Activated CD4-positive, alpha-beta memory T cell treated with anti-CD3 and anti-CD28 coated beads for 36 hours (primary cell): ENCODE data around the gene ABI2. TPM values are rescaled to one million over a fixed set of nuclear protein-coding genes. Genes with fewer than 3 reads are reported as not detected.
A peak's percentile ranks its signal among the peaks of the same experiment; 100 is the strongest.
"Not testable (repeated sequence)": the region's sequence is repeated elsewhere in the genome, so short reads cannot be mapped to it uniquely, and the experiment has no call there.

ENCODE experiments used
- CTCF ChIA-PET: fragments of 350-600 bp; sonication (Branson Sonifier 250); formaldehyde crosslinking; loops from one replicate; lab custom pipeline; 2021; ENCODE audit warnings: antibody characterized with exemption, inconsistent platforms; lab: Charles Lee
- POLR2A ChIA-PET: fragments of 350-600 bp; sonication (Branson Sonifier 250); formaldehyde crosslinking; loops from one replicate; lab custom pipeline; 2021; ENCODE audit warnings: antibody characterized with exemption; lab: Charles Lee
- DNase-seq: peaks from one replicate; pipeline ENCODE4 v3.0.0-alpha.2; 2020
- H3K27ac Mint-ChIP-seq: one replicate; pipeline ENCODE4 v1.8.0; 2021; ENCODE audit warnings: mixed read lengths
- H3K27me3 Mint-ChIP-seq: one replicate; pipeline ENCODE4 v1.8.0; 2021; ENCODE audit warnings: mixed read lengths
- H3K36me3 Mint-ChIP-seq: one replicate; pipeline ENCODE4 v1.8.0; 2021; ENCODE audit warnings: mixed read lengths
- H3K4me1 Mint-ChIP-seq: one replicate; pipeline ENCODE4 v1.8.0; 2021; ENCODE audit warnings: low read depth, mixed read lengths
- H3K4me3 Mint-ChIP-seq: one replicate; pipeline ENCODE4 v1.8.0; 2021; ENCODE audit warnings: mild to moderate bottlenecking, mixed read lengths
- H3K9me3 Mint-ChIP-seq: one replicate; pipeline ENCODE4 v1.8.0; 2021; ENCODE audit warnings: mixed read lengths
- intact Hi-C: fragments of 100-400 bp; cut with micrococcal nuclease; formaldehyde crosslinking; loops from one replicate; pipeline ENCODE4 v1.15.1; 2023
- total RNA-seq, 2 experiments: library from RNA; stranded (reverse); gene quantifications; one replicate each; pipeline ENCODE4 v1.2.3, GENCODE V29; 2021

Gene ABI2
- total RNA-seq, 2 experiments from 2014 or later = 43.7 to 51.2 TPM

GRCh38 chr2:203330434-203330833 lies 2.2 kb downstream of the ABI2 start:
- Mint-ChIP-seq H3K4me3 (peak overlapping the region; percentile 86), H3K4me1 (peaks cover 37% of the 10 kb centered on the region), H3K27me3 (no peaks in the 10 kb centered on the region), H3K9me3 (no peaks in the 10 kb centered on the region), H3K27ac (no peak overlapping the region), H3K36me3 (peaks cover 8% of the 10 kb centered on the region)
- CTCF ChIA-PET = no interaction called here
- POLR2A ChIA-PET = no interaction called here
- no peak for DNase-seq
- intact Hi-C loops = no loop called here

- Mint-ChIP-seq H3K27ac (no peak overlapping the region), H3K27me3 (no peaks in the 10 kb centered on the region), H3K36me3 (peaks cover 4% of the 10 kb centered on the region), H3K4me3 (no peak overlapping the region), H3K4me1 (peaks cover 1% of the 10 kb centered on the region), H3K9me3 (no peaks in the 10 kb centered on the region)
- ChIA-PET POLR2A (no interaction called here), CTCF (no interaction called here)
- no peak for DNase-seq
- intact Hi-C loops = no loop called here
Observed at GRCh38 chr2:203338322-203338721, 10.1 kb downstream of the ABI2 start.

- DNase-seq = no peak
- CTCF ChIA-PET = no interaction called here
- H3K36me3 Mint-ChIP-seq = peaks cover 6% of the 10 kb centered on the region
- H3K27ac Mint-ChIP-seq = no peak overlapping the region
- H3K9me3 Mint-ChIP-seq = no peaks in the 10 kb centered on the region
- no peaks in the 10 kb centered on the region for H3K4me1 Mint-ChIP-seq
- no peak overlapping the region for H3K4me3 Mint-ChIP-seq
- intact Hi-C loops = no loop called here
- H3K27me3 Mint-ChIP-seq = no peaks in the 10 kb centered on the region
- POLR2A ChIA-PET = no interaction called here
Observed at GRCh38 chr2:203340791-203341487, 12.7 kb downstream of the ABI2 start.

- DNase-seq = no peak
- Mint-ChIP-seq H3K4me1 (no peaks in the 10 kb centered on the region), H3K36me3 (peaks cover 6% of the 10 kb centered on the region), H3K4me3 (no peak overlapping the region), H3K27me3 (no peaks in the 10 kb centered on the region), H3K27ac (no peak overlapping the region), H3K9me3 (no peaks in the 10 kb centered on the region)
- intact Hi-C loops = no loop called here
- CTCF ChIA-PET = no interaction called here
- POLR2A ChIA-PET = no interaction called here
Observed at GRCh38 chr2:203341741-203342310, 13.6 kb downstream of the ABI2 start.

GRCh38 chr2:203342374-203342773 lies 14.2 kb downstream of the ABI2 start:
- intact Hi-C loops, H3K4me3 Mint-ChIP-seq, CTCF ChIA-PET, POLR2A ChIA-PET, H3K27ac Mint-ChIP-seq, H3K36me3 Mint-ChIP-seq, DNase-seq, H3K4me1 Mint-ChIP-seq, H3K27me3 Mint-ChIP-seq, H3K9me3 Mint-ChIP-seq: not testable (repeated sequence)

- Mint-ChIP-seq H3K27ac (no peak overlapping the region), H3K4me1 (no peaks in the 10 kb centered on the region), H3K4me3 (no peak overlapping the region), H3K36me3 (peaks cover 6% of the 10 kb centered on the region), H3K9me3 (no peaks in the 10 kb centered on the region), H3K27me3 (no peaks in the 10 kb centered on the region)
- DNase-seq = no peak
- CTCF ChIA-PET = interaction anchor here (0.6 to 1.1 kb wide), 3 partner anchors 11 to 433 kb away, joined by 3 read pairs; partner anchors contain the start of gene WDR12
- intact Hi-C loops = no loop called here
- POLR2A ChIA-PET = no interaction called here
Observed at GRCh38 chr2:203344667-203345066, 16.5 kb downstream of the ABI2 start.

GRCh38 chr2:203346612-203347011 lies 18.4 kb downstream of the ABI2 start:
- CTCF ChIA-PET = interaction anchor here (0.7 kb wide), 1 partner anchor 55 kb away, joined by 6 read pairs; no protein-coding TSS in a partner anchor
- no peaks in the 10 kb centered on the region for H3K27me3 Mint-ChIP-seq
- peaks cover 6% of the 10 kb centered on the region for H3K36me3 Mint-ChIP-seq
- H3K9me3 Mint-ChIP-seq = no peaks in the 10 kb centered on the region
- no peak for DNase-seq
- no peak overlapping the region for H3K27ac Mint-ChIP-seq
- no peaks in the 10 kb centered on the region for H3K4me1 Mint-ChIP-seq
- intact Hi-C loops = no loop called here
- POLR2A ChIA-PET = no interaction called here
- H3K4me3 Mint-ChIP-seq = no peak overlapping the region

GRCh38 chr2:203347375-203347774 lies 19.2 kb downstream of the ABI2 start:
- H3K27me3 Mint-ChIP-seq = no peaks in the 10 kb centered on the region
- ChIA-PET POLR2A (no interaction called here), CTCF (no interaction called here)
- H3K4me1 Mint-ChIP-seq = no peaks in the 10 kb centered on the region
- no peaks in the 10 kb centered on the region for H3K9me3 Mint-ChIP-seq
- DNase-seq = no peak
- H3K4me3 Mint-ChIP-seq = no peak overlapping the region
- intact Hi-C loops = no loop called here
- peaks cover 6% of the 10 kb centered on the region for H3K36me3 Mint-ChIP-seq
- no peak overlapping the region for H3K27ac Mint-ChIP-seq

GRCh38 chr2:203352604-203353255 lies 24.5 kb downstream of the ABI2 start:
- no peak overlapping the region for H3K4me3 Mint-ChIP-seq
- no peaks in the 10 kb centered on the region for H3K4me1 Mint-ChIP-seq
- POLR2A ChIA-PET = no interaction called here
- CTCF ChIA-PET = no interaction called here
- no peaks in the 10 kb centered on the region for H3K36me3 Mint-ChIP-seq
- no peaks in the 10 kb centered on the region for H3K9me3 Mint-ChIP-seq
- DNase-seq = no peak
- no peaks in the 10 kb centered on the region for H3K27me3 Mint-ChIP-seq
- intact Hi-C loops = no loop called here
- no peak overlapping the region for H3K27ac Mint-ChIP-seq

- H3K36me3 Mint-ChIP-seq = peaks cover 3% of the 10 kb centered on the region
- H3K4me3 Mint-ChIP-seq = no peak overlapping the region
- DNase-seq = no peak
- H3K27ac Mint-ChIP-seq = no peak overlapping the region
- H3K4me1 Mint-ChIP-seq = no peaks in the 10 kb centered on the region
- ChIA-PET CTCF (no interaction called here), POLR2A (no interaction called here)
- intact Hi-C loops = no loop called here
- no peaks in the 10 kb centered on the region for H3K27me3 Mint-ChIP-seq
- H3K9me3 Mint-ChIP-seq = peaks cover 4% of the 10 kb centered on the region
Observed at GRCh38 chr2:203354966-203355365, 26.8 kb downstream of the ABI2 start.

GRCh38 chr2:203359450-203359849 lies 31.3 kb downstream of the ABI2 start:
- Mint-ChIP-seq H3K27ac (no peak overlapping the region), H3K9me3 (peaks cover 4% of the 10 kb centered on the region), H3K4me1 (no peaks in the 10 kb centered on the region), H3K4me3 (no peak overlapping the region), H3K27me3 (no peaks in the 10 kb centered on the region), H3K36me3 (peaks cover 3% of the 10 kb centered on the region)
- intact Hi-C loops = no loop called here
- POLR2A ChIA-PET = no interaction called here
- CTCF ChIA-PET = no interaction called here
- no peak for DNase-seq

GRCh38 chr2:203360833-203361430 lies 32.7 kb downstream of the ABI2 start:
- Mint-ChIP-seq H3K36me3 (peaks cover 3% of the 10 kb centered on the region), H3K9me3 (peaks cover 4% of the 10 kb centered on the region), H3K4me3 (no peak overlapping the region), H3K27ac (no peak overlapping the region), H3K27me3 (no peaks in the 10 kb centered on the region), H3K4me1 (no peaks in the 10 kb centered on the region)
- ChIA-PET POLR2A (no interaction called here), CTCF (no interaction called here)
- DNase-seq = no peak
- intact Hi-C loops = no loop called here
